T-helper 2 cell treated with Interferon-gamma antibody and Interleukin-4, amounts not matched to agents 100 ng/mL and 5 ng/mL, for 36 hours (primary cell): Measurements from ENCODE around the gene FIGLA. TPM values are rescaled to one million over a fixed set of nuclear protein-coding genes. Genes with fewer than 3 reads are reported as not detected.

ENCODE experiments used
- intact Hi-C: fragments of 100-400 bp; cut with micrococcal nuclease; formaldehyde crosslinking; loops from one replicate; pipeline ENCODE4 v1.15.1; 2023
- total RNA-seq: library from RNA; stranded (reverse); gene quantifications from 2 replicates; pipeline ENCODE4 v1.2.3, GENCODE V29; 2022

FIGLA gene, protein sequence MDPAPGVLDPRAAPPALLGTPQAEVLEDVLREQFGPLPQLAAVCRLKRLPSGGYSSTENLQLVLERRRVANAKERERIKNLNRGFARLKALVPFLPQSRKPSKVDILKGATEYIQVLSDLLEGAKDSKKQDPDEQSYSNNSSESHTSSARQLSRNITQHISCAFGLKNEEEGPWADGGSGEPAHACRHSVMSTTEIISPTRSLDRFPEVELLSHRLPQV
- total RNA-seq: not detected in 2 replicates

DNA sequence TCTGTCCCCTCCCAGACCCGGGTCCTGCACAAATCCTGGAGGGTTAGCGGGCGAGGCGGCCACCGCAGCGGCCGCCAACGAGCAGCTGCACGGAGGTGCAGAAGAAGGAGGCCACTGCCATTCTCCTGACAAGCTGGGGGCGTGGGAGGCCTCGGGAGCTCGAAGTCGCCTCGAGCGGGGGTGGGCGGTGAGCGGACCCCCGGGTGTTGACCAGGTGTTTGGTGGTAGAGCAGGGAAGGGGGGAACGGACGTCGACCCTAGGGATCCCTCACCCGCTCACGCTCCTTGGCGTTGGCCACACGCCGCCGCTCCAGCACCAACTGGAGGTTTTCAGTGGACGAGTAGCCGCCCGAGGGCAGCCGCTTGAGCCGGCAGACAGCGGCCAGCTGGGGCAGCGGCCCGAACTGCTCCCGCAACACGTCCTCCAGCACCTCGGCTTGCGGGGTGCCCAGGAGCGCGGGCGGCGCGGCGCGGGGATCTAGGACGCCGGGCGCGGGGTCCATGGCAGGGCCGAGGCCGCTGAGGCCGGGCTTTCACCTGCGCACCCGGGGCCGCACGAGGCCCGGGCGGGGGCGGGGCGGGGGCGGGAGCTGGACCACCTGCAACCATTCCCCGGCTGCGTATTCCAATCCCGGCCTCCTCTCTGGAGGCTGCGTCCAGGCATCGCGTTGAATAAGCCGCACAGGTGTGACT lies at the start of gene FIGLA:
TSS of gene FIGLA (minus strand) at position 508 of the 693 bp plus-strand sequence. CDS start at position 503, 5 bp downstream.
- intact Hi-C loops: no loop called here

DNA sequence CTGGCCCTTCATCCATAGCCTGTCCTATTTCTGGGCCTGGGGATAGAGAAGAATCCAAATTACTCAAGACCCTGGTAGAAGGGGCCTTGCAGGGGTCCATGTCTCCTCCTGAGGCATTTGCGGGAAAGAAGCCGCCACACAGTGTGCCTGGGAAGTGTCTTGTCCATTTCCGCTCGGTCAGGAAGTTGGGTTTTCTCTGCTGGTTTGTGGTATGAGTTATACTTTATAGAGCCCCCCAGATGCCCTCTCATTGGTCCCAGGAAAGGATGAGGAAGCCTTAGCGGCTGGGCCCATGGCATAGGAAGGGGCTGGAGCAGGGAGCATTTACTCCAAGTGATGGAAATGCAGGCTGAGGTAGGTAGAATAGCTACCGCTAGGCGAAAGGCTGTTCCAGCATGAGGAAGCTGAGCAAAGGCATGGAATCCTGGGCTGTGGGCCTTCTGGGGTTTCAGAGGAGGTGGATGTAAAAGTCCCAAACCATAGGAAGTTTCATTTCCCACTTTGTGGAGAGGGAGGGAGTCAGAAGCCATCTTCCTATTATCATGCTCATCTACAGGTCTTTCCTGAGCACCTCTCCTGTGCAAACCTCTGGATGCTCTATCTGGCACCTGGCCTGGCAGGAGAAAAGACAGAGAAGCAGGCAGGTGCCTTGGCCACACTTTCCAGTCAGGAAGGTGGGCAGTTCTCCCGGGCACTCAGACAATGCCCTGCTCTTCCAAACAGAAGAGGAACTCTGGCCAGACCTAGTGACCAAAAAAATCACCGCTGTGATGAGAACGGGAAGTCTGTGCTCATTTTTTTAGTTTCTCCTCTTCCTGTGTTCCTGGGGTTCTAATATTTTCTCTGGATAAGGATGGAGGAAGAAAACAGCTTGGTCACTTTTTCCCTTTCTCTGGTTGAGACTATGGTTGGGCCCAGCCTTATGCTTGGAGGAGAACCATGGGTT lies 47.8 kb upstream of the FIGLA start:
- intact Hi-C loops: no loop called here

DNA sequence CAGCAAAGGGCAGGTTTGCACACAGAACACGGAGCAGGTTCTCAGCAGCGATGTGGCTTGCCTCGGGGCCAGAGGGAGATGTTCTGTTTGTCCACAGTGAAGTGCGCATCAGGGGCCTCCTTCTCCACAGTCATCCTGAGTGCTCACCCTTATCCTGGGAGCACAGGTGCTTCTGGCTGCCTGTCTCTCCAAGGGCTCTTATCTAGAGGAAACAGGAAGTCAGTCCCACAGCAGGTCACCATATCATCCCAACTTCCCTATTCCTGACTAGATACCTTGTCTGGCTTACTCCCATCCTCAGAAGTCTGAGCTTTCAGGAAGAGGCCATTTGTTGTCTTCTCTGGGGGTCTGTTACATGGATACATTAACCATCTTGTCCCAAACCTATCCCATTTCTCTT lies 45.2 kb upstream of the FIGLA start, which contains the start of gene CD207:
TSS of gene CD207 (minus strand) at position 174 of the 400 bp plus-strand sequence. CDS start at position 134, 40 bp downstream.
- intact Hi-C loops: no loop called here

DNA sequence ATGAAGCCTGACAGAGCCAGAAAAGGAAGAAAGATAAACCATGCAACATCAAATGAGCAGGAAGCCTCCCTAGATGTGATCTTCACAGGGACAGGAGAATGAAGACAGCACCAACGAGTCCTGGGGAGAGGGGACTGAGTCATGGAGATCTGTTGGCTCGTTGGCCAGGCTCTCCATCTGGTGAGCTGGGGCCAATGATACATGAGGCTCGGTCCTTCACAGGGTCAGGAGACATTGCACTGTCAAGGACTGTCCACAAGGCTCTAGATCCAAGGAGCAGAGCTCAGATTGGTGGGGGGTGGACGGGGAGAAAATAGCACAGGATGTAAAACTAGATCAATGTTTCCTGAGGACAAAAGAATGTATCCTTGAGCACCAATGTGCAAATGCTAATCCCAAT lies 44.4 kb upstream of the FIGLA start:
- intact Hi-C loops: no loop called here

DNA sequence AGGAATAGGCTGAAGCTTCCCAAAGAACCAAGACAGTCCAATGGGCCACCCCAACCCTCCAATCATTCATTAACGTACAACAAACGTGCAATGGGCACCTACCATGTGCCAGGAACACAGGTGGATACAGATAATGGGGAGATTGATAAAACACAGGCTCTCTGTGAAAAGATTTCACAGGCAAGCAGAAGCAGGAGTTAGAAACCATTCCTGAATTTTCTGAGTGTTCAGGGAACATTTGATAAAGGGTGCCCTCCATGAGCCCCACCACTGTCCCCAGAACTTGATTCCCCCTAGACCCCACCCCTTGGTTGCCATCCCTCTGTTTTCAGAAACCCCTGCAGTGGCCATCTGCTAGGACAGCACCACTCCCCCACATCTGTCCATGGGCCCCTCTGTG lies 43.7 kb upstream of the FIGLA start:
- intact Hi-C loops: no loop called here

DNA sequence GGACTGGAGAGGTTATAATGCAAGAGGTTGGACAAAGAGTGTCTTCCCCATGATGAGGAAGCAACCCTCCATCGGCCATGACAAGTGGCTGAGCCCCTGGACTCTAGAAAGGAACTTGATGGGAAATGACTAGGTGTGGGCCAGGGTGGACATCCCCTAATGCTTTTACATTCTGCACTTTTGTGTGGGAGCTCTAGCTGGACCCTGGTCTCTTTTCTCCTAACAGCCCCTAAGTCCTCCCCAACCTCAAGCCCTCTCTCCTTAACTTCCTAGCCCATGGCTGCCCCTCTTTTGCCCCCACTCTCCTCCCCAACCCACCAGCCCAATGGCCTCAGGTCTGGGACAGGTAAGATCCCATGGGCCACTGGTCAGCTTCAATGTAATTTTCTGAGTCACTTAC lies 42.8 kb upstream of the FIGLA start:
- intact Hi-C loops: no loop called here

DNA sequence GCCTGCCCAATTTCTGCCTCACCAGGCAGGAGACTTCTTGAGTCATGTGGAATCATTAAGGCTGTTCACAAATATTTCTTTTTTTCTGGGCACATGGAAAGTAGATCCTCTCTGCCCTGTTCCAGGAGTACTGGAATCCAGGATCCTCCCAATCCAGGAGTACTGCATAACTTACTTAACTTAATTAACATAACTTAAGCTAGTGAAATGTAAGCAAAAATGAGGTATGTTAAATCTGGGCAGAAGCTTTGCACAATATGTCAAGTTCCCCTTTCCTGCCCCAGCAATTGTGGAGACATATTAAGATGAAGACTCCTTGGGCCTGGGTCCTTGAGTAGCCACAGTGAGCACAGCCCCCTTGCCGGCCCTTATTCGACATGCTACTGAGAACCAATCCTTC lies 41.9 kb upstream of the FIGLA start:
- intact Hi-C loops: no loop called here

DNA sequence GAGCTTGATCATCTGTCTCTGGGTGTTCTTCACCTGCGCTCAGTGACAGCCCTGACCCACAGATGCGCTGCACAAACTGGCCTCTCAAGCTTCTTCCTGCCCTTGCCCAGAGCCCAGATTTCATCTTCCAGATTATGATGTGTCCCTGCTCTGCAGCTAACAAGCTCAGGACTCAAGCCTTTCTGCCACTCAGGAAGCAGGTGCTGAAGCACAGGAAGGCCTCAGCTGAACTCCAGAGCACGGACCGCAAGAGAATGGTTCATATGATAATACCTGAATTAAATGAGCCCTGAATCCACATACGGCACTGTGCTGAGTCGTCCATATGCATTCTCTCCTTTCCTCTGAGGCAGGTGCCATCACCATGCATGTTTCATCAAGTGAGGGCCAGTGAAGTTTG lies 41.4 kb upstream of the FIGLA start:
- intact Hi-C loops: no loop called here

DNA sequence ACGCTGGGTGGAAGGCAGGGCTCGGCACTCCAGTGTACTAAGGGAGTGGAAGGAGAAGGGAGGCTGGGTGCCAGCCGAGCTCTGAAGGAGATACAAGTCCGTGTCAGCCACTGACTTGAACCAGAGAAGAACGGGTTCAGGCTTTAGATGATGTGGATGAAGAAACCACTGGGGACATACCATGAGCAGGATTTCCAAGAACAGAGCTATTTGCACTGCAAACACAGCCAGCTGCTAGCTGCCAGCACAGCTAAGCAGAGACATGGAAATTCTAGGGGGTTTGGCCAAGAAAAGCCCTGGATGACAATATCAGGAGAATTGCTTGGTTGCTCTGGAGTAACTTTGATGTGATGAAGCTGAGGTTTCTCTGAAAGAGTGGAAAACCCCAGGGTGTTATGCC lies 39.9 kb upstream of the FIGLA start:
- intact Hi-C loops: no loop called here

DNA sequence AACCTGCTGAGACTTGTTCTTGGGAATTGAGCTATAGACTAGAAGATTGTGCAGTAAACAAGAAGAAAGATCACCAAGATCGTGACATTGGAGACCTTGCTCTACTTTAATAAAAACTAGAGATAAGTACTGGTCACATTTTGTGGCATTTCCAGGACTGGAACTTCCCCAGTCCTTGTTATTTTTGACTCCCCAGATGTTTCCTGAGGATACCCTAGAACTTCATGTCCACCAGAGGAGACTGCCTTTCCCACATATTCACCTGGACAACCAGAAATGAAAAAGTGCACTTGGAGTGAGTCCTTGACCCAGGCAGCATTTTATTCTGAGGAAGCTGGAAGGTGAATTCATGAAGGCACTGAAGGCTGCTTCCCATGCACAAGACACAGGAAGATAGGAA lies 39.5 kb upstream of the FIGLA start:
- intact Hi-C loops: no loop called here

DNA sequence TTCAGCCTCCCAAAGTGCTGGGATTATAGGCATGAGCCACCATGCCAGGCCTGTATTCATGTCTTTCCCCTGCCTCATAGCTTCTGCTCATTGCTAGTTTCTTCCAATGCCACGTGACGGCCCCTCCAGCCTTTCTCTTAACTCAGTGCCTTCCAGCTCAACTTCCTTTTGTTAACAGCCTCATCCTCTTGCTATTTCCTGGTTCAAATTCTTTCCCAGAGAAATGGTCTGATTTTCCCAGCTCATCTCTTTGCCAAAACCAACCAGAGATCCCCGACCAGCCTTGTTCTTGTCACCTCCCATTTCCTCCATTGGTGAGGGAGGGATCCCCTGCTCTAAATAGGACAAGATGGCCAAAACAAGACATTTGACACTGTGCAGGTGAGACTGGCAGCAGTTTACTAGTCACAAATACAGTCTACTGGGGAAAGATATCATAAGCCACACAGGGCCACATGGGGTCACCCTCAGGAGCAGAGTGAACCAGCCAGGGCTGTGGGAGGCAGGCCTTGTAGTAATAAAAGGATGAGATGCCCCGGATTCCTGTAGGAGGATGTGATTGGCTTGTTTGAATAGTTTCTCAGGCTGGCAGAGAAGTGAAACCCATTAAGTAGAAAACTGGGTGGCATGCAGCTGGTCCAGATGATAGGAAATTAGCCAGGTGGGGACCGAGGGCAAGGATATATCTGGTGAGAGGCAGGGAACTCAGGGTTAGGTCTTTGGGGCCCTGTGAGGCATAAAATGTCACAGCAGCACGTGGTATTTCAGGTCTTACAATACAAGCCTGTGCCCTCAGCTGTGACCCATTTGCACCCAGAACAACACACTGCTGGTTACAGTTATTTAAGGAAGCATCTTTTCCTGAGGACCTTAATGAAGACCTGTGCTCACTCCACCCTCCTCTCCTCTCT lies 38.7 kb upstream of the FIGLA start:
- intact Hi-C loops: no loop called here

DNA sequence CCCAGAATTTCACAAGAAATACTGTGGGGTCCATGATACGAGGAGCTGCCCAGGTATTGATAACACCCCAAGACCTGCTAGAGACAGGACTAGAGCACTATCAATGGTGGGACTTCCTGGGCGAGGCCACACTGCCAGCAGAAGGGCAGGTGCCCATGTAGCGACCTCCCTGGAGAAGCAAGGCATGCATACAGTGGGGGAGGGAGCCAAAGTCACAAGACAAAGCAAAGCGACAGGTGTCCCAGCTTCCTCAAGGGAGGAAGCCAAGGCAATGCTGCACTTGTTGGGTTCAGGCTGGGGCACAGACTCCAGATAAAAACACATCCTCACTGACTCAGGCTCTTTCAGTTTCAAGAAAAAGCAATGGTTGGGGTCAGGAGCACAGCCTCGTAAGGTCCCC lies 37.7 kb upstream of the FIGLA start:
- intact Hi-C loops: no loop called here

DNA sequence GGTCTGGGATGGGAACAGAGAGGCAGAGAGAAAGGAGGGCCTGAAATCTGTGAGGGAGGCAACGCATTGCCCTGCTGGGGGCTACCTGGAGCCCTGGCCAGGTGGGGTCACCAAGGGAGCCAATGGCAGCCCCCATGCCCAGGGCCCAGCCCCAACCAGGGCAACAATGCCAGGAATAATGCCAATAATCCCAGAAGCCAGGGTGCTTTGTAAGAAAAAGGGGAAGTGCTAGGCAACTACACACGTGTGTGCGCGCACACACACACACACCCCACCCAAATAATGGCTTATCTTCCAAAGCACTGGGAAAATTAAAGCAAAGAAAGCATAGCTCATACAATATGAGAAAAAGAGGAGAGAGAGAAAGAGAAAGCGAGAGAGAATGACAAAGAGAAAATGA lies 36.9 kb upstream of the FIGLA start:
- intact Hi-C loops: no loop called here

DNA sequence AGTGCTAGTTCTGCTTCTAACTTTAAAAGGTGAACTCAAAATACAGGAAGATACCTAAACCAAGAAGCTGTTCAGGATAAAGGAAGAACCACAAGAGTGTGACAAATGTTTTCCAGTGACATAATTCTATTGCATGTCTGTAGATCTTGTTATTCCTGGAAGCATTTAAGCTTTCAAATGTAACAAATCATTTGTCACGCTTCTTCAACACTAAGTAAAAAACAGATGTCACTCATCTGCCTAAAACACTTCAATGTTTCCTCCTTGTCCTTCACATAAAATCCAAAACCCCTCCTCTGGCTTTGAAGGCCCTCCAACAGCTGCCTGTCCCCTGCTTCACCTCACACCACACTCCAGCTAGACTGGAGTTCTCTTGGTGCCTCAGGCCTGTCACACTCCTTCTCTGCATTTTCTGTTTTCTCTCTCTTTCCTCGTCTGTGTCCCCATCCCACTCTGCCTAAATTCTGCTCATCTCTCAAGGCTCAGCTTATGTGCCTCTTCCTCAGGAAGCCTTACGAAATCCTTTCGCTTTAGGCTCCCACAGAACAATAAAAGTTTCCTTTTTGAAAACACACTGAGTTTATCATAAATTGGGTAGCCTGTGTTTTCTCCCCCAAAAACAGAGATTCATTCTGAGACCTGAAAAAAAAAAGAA lies 36.4 kb upstream of the FIGLA start:
- intact Hi-C loops: no loop called here

DNA sequence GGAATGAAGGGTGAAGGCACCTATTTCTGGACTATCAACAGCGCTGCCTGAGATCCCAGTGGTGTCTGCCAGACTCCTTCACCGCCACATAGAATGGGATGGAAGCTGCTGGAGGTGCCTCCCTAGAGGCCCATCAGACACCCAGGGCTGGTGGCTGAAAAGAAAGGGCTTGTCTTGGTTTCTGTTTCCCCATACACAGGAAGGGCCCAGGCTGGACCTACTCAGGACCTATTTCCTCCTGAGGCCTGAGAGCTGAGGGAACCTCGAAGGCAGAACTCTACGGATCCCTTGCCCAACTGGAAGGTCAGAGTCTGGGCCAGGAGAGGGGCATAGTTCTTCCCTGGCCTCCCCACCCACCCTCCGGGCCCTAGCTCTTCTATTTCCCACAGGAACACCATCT lies 32.8 kb upstream of the FIGLA start:
- intact Hi-C loops: no loop called here

DNA sequence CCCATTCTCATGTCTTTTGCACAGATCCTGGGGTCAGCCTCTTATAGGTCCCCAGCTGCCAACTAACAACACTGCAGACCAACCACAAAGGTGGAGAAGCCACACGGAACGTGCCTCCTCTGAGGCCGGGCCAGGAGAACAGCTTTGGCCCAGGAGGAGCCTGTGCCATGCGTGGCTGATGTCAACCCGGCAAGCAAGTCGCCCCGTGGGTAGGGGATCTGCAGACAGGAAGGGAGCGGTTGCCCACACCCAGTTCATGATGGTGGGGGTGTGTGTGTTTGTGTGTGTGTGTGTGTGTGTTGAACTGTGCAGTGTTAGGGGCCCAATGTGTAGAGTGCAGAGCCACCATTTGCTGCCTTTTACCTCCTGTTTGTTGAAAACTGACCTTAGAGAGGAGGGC lies 32.4 kb upstream of the FIGLA start:
- intact Hi-C loops: no loop called here

DNA sequence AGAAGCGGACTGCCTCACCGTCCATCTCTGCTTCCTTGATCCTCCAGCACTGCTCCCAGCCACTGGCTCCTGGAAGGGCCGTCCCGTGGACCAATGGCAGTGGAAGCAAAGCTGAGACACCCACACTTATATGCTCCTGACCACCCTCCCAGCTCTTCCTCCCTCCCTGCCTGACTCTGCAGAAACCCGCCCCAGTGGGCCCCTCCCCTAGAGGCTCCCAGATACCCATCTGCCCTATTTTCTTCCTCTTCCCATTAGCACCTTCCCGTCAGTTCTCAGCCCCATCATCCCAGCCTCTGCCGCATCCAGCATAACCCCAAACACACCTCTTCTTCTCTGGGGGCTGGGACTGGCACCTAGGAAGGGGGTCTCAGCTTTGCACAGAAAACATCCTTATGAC lies 30.1 kb upstream of the FIGLA start, which contains the start of gene CLEC4F:
TSS of gene CLEC4F (minus strand) at position 101 of the 400 bp plus-strand sequence. CDS start at position 25, 76 bp downstream.
- intact Hi-C loops: no loop called here

DNA sequence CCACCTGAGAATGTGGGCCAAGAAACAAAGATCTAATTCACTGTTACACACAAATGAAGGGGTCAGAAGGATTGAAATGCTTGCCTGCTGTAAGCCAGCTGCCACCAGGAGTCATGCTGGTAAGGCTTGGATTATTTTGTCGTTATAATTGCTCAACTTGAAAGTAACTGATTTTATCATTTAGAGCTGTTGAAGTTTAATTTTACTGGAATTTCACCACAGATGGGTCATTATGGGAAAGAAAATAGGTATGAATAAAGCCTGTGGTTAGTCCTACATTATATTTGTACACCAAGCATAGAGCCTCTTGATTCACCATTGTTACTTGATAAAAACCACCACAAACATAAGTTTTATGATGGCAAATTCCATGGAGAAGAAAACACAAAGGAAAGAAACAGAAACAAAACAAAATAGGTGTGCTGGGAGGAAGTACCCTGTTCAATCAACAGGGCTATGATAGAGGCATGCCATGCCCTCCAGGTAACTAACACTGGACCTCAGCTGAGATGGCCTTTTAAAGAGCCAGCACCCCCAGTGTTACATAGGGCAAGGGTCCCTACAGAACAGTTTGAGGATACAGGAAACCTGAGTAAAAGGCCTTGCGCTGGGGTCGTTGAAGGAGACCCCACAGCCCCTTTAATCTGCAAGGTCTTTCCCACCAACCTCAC lies 27.0 kb upstream of the FIGLA start:
- intact Hi-C loops: no loop called here

DNA sequence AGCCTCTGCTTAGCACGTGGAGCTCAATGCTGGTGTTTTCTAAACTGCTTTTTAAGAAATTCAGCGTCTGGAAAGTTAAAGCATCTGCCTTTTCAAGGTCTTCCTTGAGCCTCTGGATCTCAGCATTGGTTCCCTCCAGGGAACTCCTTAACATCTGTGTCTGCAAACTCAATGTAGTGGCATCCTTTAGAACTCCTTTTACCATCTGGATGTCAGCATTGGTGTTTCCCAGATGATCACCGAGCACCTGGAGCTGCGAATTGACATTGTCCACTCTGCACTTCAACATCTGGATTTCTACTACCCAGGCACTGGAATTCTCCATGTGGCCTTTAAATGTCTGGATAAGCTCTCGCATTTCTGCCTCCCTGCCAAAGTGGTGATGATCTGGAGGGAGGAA lies 26.3 kb upstream of the FIGLA start:
- intact Hi-C loops: no loop called here
